Stimulated activated naive CD4-positive, alpha-beta T cell (primary cell): ENCODE measurements around the gene DHX8.
"Not testable (repeated sequence)": the region's sequence is repeated elsewhere in the genome, so short reads cannot be mapped to it uniquely, and the experiment has no call there.

Experiments used
- DNase-seq, 6 experiments: peaks; one replicate each; lab custom pipeline; 2025; lab: John Stamatoyannopoulos, UW

Gene DHX8

GRCh38 chr17:43483674-43484551, at the start of gene DHX8:
Gene DHX8, plus strand, starts transcription at chr17:43483975. Its CDS starts 63 bp downstream, at chr17:43484038.
- DNase-seq = peak; percentile 96 to 98 (median 98)

DNA sequence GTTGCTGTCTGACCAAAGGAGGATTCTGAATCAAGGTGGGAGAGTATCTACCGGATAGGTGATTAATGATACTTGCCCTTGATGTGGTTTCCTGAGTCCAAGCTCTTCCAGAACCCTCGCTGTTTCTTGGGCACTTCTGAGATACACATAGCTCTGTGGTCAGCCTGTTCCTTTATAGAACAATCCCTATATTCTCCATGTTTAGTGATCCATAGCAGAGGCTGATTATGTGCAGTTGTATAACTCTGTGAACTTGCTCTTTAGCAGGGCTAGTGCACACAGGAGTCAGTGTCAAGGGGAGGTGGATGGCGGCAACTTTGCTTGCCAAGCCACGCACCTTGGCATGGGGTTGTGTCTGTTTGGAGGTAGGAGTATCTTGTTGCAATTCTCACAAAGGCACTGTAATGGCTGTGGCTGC, 48.9 kb upstream of the DHX8 start:
- no peak for DNase-seq

DNA sequence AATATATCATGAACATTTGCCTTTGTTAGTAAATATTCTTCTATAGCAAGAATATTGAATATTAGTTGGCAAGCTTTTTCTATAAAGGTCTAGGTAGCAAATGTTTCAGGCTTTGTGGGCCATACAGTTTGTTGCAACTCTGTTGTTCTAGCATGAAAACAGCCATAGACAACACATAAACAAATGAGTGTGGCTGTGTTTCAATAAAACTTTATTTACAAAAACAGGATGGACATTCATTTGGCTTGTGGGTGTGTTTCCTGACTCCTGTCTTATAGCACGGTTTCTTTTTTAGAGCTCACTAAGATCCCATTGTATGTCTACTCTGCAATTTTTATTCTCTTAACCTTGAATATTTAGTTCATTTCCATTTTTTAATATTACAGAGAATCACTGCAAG, 46.0 kb upstream of the DHX8 start:
- no peak for DNase-seq

DNA sequence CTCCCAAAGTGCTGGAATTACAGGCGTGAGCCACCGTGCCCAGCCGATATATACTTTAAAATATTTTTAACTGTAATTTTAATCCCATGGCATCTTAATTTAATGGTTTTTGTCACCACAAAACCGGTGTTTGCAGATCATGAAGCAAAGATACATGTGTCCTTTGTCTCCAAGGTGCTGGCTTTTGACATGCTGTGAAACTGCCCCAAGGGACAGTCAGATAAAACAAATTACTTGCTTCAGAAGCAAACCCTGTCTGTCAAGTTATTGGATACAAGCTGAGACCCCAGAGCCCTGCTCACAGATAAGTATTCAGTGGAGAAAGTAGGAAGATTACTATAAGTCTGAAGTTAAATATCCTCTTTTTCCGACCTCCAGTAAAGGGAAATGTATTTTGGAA, 45.1 kb upstream of the DHX8 start:
- DNase-seq = no peak

- no peak for DNase-seq
These were observed 44.7 kb upstream of the DHX8 start for GRCh38 chr17:43439041-43439440.

DNA sequence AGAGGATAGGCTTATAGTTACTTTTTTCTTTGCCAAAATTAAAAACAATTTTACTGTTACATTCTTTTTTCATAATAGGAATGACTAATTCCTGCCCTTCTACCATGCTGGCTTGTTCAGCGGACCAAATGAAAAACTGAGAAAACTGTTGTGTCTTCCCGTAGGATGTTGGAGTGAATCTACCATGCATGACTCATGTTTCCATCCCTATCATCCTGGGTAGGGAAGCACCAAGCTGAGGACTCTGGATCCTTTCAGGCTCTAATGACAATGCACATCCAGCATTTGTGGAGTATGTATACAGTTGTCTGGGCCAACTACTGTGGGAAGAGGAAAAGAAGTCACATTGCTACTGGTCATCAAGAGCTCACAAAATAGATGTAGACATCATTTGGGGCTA, 41.1 kb upstream of the DHX8 start:
- DNase-seq = no peak

DNA sequence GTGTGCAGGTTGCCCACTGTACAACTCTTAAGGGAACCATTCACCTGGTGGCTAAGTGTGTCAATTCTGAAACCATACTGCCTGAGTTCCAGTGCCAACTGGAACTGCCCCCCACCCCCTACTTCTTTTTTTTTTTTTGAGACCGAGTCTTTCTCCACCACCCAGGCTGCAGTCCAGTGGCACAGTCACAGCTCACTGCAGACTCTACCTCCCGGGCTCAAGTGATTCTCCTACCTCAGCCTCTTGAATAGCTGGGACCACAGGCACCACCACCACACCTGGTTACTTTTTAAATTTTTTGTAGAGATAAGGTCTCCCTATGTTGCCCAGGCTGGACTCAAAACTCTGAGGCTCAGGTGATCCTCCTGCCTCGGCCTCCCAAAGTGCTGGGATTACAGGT, 40.4 kb upstream of the DHX8 start:
- no peak for DNase-seq

DNA sequence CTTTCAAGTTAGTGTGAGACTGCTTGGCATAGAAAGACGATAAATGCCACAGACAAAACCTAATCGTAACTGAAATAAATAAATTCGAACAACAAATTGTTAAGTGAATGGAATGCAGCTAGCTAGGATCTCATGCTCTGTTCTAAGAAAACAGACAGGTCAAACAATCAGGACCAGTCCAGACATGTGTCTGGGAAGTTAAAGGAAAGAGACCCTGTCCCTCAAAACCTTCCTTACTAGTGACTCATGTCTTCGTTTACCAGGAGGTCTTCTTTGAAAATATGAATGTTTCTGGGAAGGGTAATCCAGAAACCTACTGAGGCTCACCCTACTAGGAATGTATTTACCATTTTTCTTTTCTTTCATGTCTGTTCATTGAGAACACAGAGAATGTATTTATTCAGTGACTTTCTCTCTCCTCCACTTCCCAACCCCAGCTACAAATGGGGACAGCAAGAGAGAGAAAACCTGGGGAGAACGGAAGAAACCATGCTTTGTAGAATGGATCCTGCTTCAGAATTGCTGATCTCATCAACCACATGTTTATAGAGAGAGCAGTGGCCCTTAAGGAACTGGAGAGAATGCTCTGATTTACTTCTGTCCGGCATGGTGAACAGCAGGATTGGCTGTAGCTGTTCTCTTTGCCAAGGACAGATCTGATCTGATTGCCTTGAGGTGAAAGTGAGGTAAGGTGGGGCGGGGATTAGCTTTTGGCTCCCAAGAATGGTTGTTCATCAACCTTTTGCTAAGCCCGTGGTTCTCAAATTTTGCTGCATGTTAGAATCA, 39.4 kb upstream of the DHX8 start:
- no peak for DNase-seq

GRCh38 chr17:43445009-43445589, 38.7 kb upstream of the DHX8 start:
- no peak for DNase-seq

GRCh38 chr17:43446773-43447172, 37.0 kb upstream of the DHX8 start:
- no peak for DNase-seq

GRCh38 chr17:43448720-43449469, 34.9 kb upstream of the DHX8 start:
- no peak for DNase-seq

- DNase-seq = no peak
These were observed 34.1 kb upstream of the DHX8 start for GRCh38 chr17:43449470-43450248.

DNA sequence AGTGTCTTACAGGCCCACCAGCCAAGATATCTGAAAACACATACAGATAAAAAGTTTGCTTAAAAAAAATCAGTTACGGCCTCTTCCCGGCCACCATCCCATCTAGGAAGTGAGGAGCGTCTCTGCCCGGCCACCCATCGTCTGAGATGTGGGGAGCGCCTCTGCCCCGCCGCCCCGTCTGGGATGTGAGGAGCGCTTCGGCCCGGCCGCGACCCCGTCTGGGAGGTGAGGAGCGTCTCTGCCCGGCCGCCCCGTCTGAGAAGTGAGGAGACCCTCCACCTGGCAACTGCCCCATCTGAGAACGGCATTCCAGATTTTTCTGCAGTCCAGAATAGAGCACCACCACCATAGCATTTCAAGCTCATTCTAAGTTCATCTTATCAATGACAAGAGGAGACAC, 33.0 kb upstream of the DHX8 start:
- DNase-seq = not testable (repeated sequence)

DNA sequence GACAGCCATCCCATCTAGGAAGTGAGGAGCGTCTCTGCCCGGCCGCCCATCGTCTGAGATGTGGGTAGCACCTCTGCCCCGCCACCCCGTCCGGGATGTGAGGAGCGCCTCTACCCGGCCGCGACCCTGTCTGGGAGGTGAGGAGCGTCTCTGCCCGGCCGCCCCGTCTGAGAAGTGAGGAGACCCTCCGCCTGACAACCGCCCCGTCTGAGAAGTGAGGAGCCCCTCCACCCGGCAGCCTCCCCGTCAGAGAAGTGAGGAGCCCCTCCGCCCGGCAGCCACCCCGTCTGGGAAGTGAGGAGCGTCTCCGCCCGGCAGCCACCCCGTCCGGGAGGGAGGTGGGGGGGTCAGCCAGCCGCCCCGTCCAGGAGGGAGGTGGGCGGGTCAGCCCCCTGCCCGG, 32.0 kb upstream of the DHX8 start:
- DNase-seq = not testable (repeated sequence)

DNA sequence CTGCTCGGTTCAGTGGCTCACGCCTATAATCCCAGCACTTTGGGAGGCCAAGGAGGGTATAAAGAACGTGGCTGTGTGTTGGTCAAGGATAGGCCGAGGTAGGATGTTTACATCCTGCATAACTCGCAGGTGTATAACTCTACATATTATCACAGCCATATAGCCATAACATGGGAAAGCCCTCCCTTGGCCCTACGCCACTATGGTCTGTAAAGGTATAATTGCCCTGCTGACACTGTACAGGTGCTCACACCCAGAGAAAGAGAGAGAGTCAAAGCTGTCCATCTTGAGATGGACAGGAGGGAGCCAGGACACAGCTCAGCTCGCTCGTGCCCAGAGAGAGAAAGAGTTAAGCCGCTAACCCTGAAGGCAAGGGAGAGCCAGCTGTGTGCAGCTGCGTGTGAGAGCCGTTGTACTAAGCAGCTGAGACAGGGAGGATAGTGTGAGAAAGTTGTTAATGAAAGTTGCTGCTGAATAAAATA, 30.4 kb upstream of the DHX8 start:
- no peak for DNase-seq

- no peak for DNase-seq
These were observed 28.9 kb upstream of the DHX8 start for GRCh38 chr17:43454868-43455267.

DNA sequence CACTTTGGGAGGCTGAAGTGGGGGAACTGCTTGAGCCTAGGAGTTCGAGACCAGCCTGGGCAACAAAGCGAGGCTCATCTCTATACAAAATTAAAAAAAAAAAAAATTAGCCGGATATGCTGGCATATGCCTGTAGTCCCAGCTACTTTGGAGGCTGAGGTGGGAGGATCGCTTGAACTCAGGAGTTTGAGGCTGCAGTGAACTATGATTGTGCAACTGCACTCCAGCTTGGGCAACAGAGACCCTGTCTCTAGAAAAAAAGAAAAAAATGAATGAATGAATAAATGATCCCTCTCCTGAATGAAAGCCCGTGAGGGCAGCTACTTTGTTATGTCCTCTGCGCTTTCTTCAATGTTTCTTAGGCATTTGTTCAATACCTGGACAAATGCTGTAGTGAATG, 27.7 kb upstream of the DHX8 start:
- DNase-seq = no peak

DNA sequence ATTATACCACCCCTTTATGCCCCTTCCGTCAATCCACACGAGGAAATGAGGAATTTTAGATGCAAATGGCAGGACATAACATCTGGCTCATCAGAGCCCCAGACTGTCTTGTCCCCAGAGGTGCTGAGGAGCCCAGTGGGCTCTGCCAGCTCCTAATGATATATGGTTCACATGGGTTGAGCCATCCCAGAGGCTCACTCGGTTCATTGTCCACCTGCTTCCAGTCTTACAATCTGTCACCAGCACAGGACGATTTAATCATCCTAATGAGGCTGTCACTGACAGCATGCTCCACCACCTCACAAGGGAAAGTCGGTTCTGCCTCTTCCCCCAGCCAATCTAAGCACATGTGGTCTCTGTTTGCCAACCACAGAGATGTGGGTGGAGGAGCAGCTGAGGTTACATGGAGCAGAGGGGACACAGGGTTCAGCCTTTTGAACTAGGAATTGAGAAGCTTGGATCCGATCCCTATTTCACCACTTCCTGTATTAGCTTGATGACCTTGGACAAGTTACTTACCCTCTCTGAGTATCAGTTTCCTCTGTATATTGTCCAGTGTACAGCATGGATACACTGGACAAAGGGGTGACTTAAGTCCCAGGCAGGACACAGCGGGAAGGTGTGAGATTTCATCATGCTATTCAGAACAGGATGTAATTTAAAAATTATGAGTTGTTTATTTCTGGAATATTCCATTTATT, 27.0 kb upstream of the DHX8 start:
- no peak for DNase-seq

DNA sequence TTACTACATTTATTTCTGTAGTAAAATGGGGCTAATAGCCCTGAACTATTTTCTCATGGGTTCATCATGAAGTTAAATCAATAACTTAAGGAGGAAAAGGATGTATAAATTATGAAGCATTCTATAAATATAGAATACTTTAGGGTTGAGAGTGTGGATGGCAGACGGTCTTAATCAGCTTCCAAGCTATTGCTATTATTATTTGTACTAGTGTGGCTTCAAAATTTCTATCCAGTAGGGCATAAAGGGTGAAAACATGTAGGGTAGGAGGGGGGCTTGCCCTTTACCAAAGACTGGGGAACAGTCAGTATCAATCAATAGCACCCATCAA, 26.4 kb upstream of the DHX8 start:
- DNase-seq = no peak

DNA sequence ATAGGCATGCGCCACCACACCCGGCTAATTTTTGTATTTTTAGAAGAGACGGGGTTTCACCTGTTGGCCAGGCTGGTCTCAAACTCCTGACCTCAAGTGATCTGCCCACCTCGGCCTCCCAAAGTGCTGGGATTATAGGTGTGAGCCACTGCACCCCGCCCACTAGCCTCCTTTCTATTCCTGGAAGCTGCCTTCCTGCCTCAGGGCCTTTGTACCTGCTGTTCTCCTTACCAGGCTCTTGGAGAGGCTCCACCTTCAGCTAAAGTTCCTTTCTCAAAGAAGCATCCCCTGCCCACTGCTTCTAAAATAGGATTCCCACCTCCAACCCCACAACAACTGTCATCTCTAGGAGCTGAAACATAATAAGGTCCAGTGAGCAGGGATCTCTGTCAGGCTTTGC, 23.9 kb upstream of the DHX8 start:
- not testable (repeated sequence) for DNase-seq

- DNase-seq = no peak
These were observed 22.6 kb upstream of the DHX8 start for GRCh38 chr17:43461185-43461584.
